Mucosa of rectum (tissue), 2 donors: ENCODE measurements around the gene ZNF774.
A peak's percentile ranks its signal among the peaks of the same experiment; 100 is the strongest.
"Not testable (repeated sequence)": the region's sequence is repeated elsewhere in the genome, so short reads cannot be mapped to it uniquely, and the experiment has no call there.

Experiments used
- H3K27ac ChIP-seq, 2 donors: one replicate each; pipeline ENCODE4 v1.7.0; 2013; ENCODE audit warnings: inconsistent platforms in 2 of 2, low read depth in 2 of 2, low read length in 2 of 2
- H3K27me3 ChIP-seq, 2 donors: one replicate each; pipeline ENCODE4 v1.7.0; 2013; ENCODE audit warnings: low read length in 2 of 2; ENCODE audit not compliant: control insufficient read depth in 2 of 2, insufficient read depth in 2 of 2
- H3K36me3 ChIP-seq, 2 donors: one replicate each; pipeline ENCODE4 v1.7.0; 2013; ENCODE audit warnings: low read length in 2 of 2; ENCODE audit not compliant: control insufficient read depth in 2 of 2, insufficient read depth in 2 of 2
- H3K4me1 ChIP-seq, 2 donors: one replicate each; pipeline ENCODE4 v1.7.0; 2013; ENCODE audit warnings: low read length in 2 of 2, mild to moderate bottlenecking in 1 of 2; ENCODE audit not compliant: control insufficient read depth in 2 of 2, insufficient read depth in 2 of 2
- H3K4me3 ChIP-seq, 2 donors: one replicate each; pipeline ENCODE4 v1.7.0; 2013; ENCODE audit warnings: low read length in 2 of 2
- H3K9ac ChIP-seq, 2 donors: one replicate each; pipeline ENCODE4 v1.7.0; 2013; ENCODE audit warnings: low read length in 2 of 2, low read depth in 1 of 2, mild to moderate bottlenecking in 1 of 2
- H3K9me3 ChIP-seq, 2 donors: one replicate each; pipeline ENCODE4 v1.7.0; 2013; ENCODE audit warnings: low read length in 2 of 2; ENCODE audit not compliant: control insufficient read depth in 2 of 2
- donor health status: healthy.
- donor health status: Normal muscosa, but diverticular disease.

ZNF774 gene

GRCh38 chr15:90400759-90401314 lies 48.8 kb downstream of the ZNF774 start:
- H3K4me3 ChIP-seq, result peak overlapping the region; percentile 46 to 64
- H3K9ac ChIP-seq, result peak overlapping the region; percentile 48 to 63
- peaks cover 31% of the 10 kb centered on the region in 2 donors for H3K4me1 ChIP-seq
- H3K9me3 ChIP-seq, result no peaks in the 10 kb centered on the region
- H3K36me3 ChIP-seq, result peaks cover 0 to under 1% of the 10 kb centered on the region in 2 donors
- no peaks in the 10 kb centered on the region for H3K27me3 ChIP-seq
- peak overlapping the region; percentile 90 to 92 for H3K27ac ChIP-seq

DNA sequence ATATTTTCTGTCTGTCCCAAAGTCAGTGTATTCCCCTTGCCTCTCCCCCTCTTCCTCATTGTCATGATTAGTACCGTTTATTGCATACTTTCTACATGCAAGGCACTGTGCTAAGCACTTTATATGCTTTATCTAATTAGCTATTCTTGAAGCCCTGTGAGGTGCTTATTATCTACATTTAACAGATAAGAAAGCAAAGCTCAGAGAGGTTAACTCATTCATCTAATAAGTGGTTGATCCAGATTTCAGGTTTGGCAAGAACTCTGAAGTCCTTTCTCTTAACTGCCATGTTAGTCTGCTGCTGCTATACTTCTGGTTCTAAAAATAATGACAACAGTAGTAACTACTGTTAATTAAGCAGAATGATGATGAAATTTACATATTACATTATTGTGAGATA lies 49.4 kb downstream of the ZNF774 start:
- H3K9ac ChIP-seq, result peak overlapping the region; percentile 20 to 63

GRCh38 chr15:90402223-90402622 lies 50.1 kb downstream of the ZNF774 start:
- Histone ChIP-seq H3K4me3 (no peak overlapping the region), H3K9ac (peak overlapping the region in 1 of 2 donors; percentile 5), H3K9me3 (no peaks in the 10 kb centered on the region), H3K27ac (peak overlapping the region; percentile 90 to 92), H3K4me1 (peaks cover 35 to 37% of the 10 kb centered on the region in 2 donors), H3K27me3 (no peaks in the 10 kb centered on the region), H3K36me3 (no peaks in the 10 kb centered on the region)

More for the DNA sequence above, 49.4 kb downstream of the ZNF774 start:
- Histone ChIP-seq H3K9me3 (no peaks in the 10 kb centered on the region), H3K27me3 (no peaks in the 10 kb centered on the region), H3K36me3 (no peaks in the 10 kb centered on the region), H3K4me1 (peaks cover 31% of the 10 kb centered on the region in 2 donors), H3K27ac (peak overlapping the region; percentile 90 to 92), H3K4me3 (no peak overlapping the region)

DNA sequence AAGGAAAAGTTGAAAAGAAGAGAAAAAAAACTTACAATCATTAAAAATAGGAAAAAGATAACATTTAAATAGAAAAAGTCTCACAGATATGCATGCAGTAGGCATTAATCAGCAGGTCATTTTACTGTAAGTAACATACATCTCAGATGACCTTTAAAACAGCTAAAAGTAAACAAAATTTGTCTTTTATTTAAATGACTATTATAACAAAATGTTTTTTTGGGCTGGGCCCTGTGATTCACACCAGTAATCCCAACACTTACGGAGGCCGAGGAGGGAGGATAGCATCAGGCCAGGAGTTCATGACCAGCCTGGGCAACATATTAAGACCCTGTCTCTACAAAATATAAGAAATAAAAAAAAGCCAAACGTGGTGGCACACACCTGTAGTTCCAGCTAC lies 50.7 kb downstream of the ZNF774 start:
- Histone ChIP-seq H3K27ac (peak overlapping the region; percentile 90 to 92), H3K9ac (no peak overlapping the region), H3K4me3 (no peak overlapping the region), H3K27me3 (no peaks in the 10 kb centered on the region), H3K9me3 (no peaks in the 10 kb centered on the region), H3K4me1 (peaks cover 39 to 43% of the 10 kb centered on the region in 2 donors), H3K36me3 (no peaks in the 10 kb centered on the region)

- H3K36me3 ChIP-seq, result peaks cover 2% of the 10 kb centered on the region in 2 donors
- no peaks in the 10 kb centered on the region for H3K9me3 ChIP-seq
- no peak overlapping the region for H3K9ac ChIP-seq
- H3K27me3 ChIP-seq, result no peaks in the 10 kb centered on the region
- no peak overlapping the region for H3K27ac ChIP-seq
- no peak overlapping the region for H3K4me3 ChIP-seq
- peaks cover 41 to 44% of the 10 kb centered on the region in 2 donors for H3K4me1 ChIP-seq
Measured at GRCh38 chr15:90405055-90405607, 53.0 kb downstream of the ZNF774 start.

DNA sequence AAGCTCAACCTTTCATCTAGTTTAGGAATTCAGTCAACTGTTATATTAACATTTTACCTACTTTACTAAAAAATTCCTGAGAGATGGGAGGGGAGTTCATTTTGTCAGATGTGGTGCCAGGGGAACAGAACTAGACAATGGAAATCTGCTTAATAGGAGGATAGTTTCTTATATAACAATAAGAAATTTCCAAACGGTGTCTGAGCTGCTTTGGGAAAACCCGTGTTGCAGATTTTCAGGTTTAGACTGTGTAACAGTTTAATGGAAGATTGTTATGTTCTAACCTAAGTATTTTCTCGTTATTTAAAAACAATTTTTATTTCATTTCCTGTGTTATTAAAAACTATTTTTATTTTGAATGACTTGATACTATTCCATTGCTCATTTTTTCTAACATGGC lies 55.3 kb downstream of the ZNF774 start:
- Histone ChIP-seq H3K4me3 (no peak overlapping the region), H3K4me1 (peaks cover 21 to 28% of the 10 kb centered on the region in 2 donors), H3K27me3 (no peaks in the 10 kb centered on the region), H3K9ac (no peak overlapping the region), H3K27ac (peak overlapping the region; percentile 74 to 83), H3K36me3 (peaks cover 2% of the 10 kb centered on the region in 2 donors), H3K9me3 (no peaks in the 10 kb centered on the region)

DNA sequence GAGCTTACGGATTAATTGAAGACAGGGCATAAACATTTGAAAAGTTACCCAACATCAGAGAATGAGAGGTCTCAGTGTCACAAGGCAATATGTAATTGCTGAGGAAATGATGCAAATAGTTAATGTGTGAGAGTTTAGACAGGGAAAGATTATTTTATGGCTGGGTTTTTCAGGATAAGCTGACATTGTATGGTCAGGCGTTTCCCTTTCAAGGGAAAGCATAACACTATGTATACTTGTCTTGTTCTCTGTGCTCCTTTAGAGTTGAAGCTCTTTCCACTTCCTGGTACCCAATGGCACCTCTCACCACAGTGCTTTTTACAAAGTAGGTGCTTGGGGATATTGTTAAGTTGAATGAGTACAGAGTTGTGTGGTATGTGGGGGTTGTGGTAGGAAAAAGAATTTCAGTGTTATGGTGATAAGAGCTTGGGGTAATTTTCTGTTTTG lies 55.8 kb downstream of the ZNF774 start:
- Histone ChIP-seq H3K4me1 (peaks cover 27 to 30% of the 10 kb centered on the region in 2 donors), H3K27ac (peak overlapping the region; percentile 74 to 83), H3K9me3 (no peaks in the 10 kb centered on the region), H3K36me3 (peaks cover 2% of the 10 kb centered on the region in 2 donors), H3K27me3 (no peaks in the 10 kb centered on the region), H3K9ac (peak overlapping the region in 1 of 2 donors; percentile 35), H3K4me3 (peak overlapping the region; percentile 1 to 47)

DNA sequence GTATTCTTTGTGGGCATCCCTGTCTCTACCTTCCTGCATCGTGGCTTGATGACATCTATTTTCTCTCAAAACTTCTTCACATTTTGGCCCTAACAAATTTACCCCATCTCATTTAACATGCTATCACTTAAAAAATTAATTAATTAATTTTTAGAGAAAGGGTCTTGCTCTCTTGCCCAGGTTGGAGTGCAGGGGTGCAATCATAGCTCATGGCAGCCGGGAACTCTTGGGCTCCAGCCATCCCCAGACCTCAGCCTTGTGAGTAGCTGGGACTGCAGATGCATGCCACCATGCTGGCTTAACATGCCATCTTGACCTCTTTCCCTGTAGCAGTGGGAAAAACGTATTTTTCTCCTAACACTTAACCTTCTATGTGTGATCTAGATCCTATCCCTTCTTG lies 56.6 kb downstream of the ZNF774 start:
- Histone ChIP-seq H3K27ac (peak overlapping the region; percentile 74 to 83), H3K4me1 (peaks cover 34 to 38% of the 10 kb centered on the region in 2 donors), H3K9me3 (no peaks in the 10 kb centered on the region), H3K4me3 (peak overlapping the region in 1 of 2 donors; percentile 1), H3K36me3 (peaks cover 2% of the 10 kb centered on the region in 2 donors), H3K9ac (no peak overlapping the region), H3K27me3 (no peaks in the 10 kb centered on the region)

- not testable (repeated sequence) for H3K27me3 ChIP-seq, H3K27ac ChIP-seq, H3K4me3 ChIP-seq, H3K9ac ChIP-seq, H3K36me3 ChIP-seq, H3K9me3 ChIP-seq
- peaks cover 37 to 43% of the 10 kb centered on the region in 2 donors for H3K4me1 ChIP-seq
Measured at GRCh38 chr15:90409587-90409986, 57.5 kb downstream of the ZNF774 start.

DNA sequence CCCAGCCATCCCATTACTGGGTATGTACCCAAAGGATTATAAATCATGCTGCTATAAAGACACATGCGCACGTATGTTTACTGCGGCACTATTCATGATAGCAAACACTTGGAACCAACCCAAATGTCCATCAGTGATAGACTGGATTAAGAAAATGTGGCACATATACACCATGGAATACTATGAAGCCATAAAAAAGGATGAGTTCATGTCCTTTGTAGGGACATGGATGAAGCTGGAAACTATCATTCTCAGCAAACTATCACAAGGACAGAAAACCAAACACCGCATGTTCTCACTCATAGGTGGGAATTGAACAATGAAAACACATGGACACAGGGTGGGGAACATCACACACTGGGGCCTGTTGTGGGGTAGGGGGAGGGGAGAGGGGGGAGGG lies 58.2 kb downstream of the ZNF774 start:
- H3K9ac ChIP-seq, H3K27me3 ChIP-seq, H3K4me3 ChIP-seq, H3K27ac ChIP-seq, H3K36me3 ChIP-seq, H3K9me3 ChIP-seq: not testable (repeated sequence)
- peaks cover 33 to 43% of the 10 kb centered on the region in 2 donors for H3K4me1 ChIP-seq
